GF-D8 (cell line): Measurements from ENCODE around the gene ABCB7.
"Not testable (repeated sequence)": the region's sequence is repeated elsewhere in the genome, so short reads cannot be mapped to it uniquely, and the experiment has no call there.

Source experiments
- DNase-seq: peaks from one replicate; lab custom pipeline; 2025; lab: John Stamatoyannopoulos, UW

ABCB7 gene

GRCh38 chrX:75155827-75156525, at the start of gene ABCB7:
Gene ABCB7, minus strand, starts transcription at chrX:75156283. Its CDS starts 11 bp downstream, at chrX:75156272.
- DNase-seq = peak; percentile 40

- not testable (repeated sequence) for DNase-seq
These were observed 32.5 kb upstream of the ABCB7 start for GRCh38 chrX:75188415-75189206.

GRCh38 chrX:75181721-75182120, 25.6 kb upstream of the ABCB7 start:
- DNase-seq = no peak

GRCh38 chrX:75179536-75180293, 23.6 kb upstream of the ABCB7 start:
- DNase-seq = not testable (repeated sequence)

GRCh38 chrX:75172257-75172890, 16.3 kb upstream of the ABCB7 start:
- DNase-seq = not testable (repeated sequence)

GRCh38 chrX:75158054-75158453, 2.0 kb upstream of the ABCB7 start:
- DNase-seq = no peak

GRCh38 chrX:75156531-75156945, 455 bp upstream of the ABCB7 start:
- no peak for DNase-seq

- no peak for DNase-seq
These were observed 646 bp downstream of the ABCB7 start for GRCh38 chrX:75155447-75155826.

- DNase-seq = no peak
These were observed 1.2 kb downstream of the ABCB7 start for GRCh38 chrX:75154871-75155270.

- DNase-seq = no peak
These were observed 4.1 kb downstream of the ABCB7 start for GRCh38 chrX:75151827-75152592.

- no peak for DNase-seq
These were observed 6.4 kb downstream of the ABCB7 start for GRCh38 chrX:75149654-75150053.

GRCh38 chrX:75132672-75133071, 23.4 kb downstream of the ABCB7 start:
- DNase-seq = no peak

- DNase-seq = no peak
These were observed 24.0 kb downstream of the ABCB7 start for GRCh38 chrX:75131973-75132627.

GRCh38 chrX:75129069-75129468, 27.0 kb downstream of the ABCB7 start:
- not testable (repeated sequence) for DNase-seq

- DNase-seq = no peak
These were observed 37.8 kb downstream of the ABCB7 start for GRCh38 chrX:75118296-75118695.

- no peak for DNase-seq
These were observed 40.2 kb downstream of the ABCB7 start for GRCh38 chrX:75115707-75116413.

GRCh38 chrX:75114638-75115037, 41.4 kb downstream of the ABCB7 start:
- DNase-seq = no peak

- DNase-seq = no peak
These were observed 42.4 kb downstream of the ABCB7 start for GRCh38 chrX:75113664-75114063.

- no peak for DNase-seq
These were observed 48.1 kb downstream of the ABCB7 start for GRCh38 chrX:75107863-75108509.

GRCh38 chrX:75106772-75107171, 49.3 kb downstream of the ABCB7 start:
- DNase-seq = no peak
